Measurements from ENCODE around the gene KRTAP5-5.
"Not testable (repeated sequence)": the region's sequence is repeated elsewhere in the genome, so short reads cannot be mapped to it uniquely, and the experiment has no call there.

Gene KRTAP5-5

GRCh38 chr11:1643146-1643690, 13.6 kb downstream of the KRTAP5-5 start:
- no peak for DNase-seq

- no peak for DNase-seq
These were observed 15.2 kb downstream of the KRTAP5-5 start for GRCh38 chr11:1644601-1645356.

- DNase-seq: no peak
These were observed 15.8 kb downstream of the KRTAP5-5 start for GRCh38 chr11:1645357-1645821.

- DNase-seq: not testable (repeated sequence)
These were observed 17.0 kb downstream of the KRTAP5-5 start for GRCh38 chr11:1646540-1646939.

GRCh38 chr11:1647901-1648652, 18.5 kb downstream of the KRTAP5-5 start:
- no peak for DNase-seq

GRCh38 chr11:1648653-1649420, 19.3 kb downstream of the KRTAP5-5 start:
- no peak for DNase-seq

- peak; percentile 37 for DNase-seq
These were observed 20.7 kb downstream of the KRTAP5-5 start for GRCh38 chr11:1650034-1650917.

GRCh38 chr11:1650918-1651262, 21.3 kb downstream of the KRTAP5-5 start:
- DNase-seq: no peak

- no peak for DNase-seq
These were observed 21.9 kb downstream of the KRTAP5-5 start for GRCh38 chr11:1651411-1651980.

- DNase-seq: no peak
These were observed 22.5 kb downstream of the KRTAP5-5 start for GRCh38 chr11:1652026-1652425.

GRCh38 chr11:1652442-1652770, 22.8 kb downstream of the KRTAP5-5 start:
- no peak for DNase-seq

- DNase-seq: peak; percentile 78
These were observed 23.4 kb downstream of the KRTAP5-5 start for GRCh38 chr11:1652771-1653540.

- no peak for DNase-seq
These were observed 24.2 kb downstream of the KRTAP5-5 start for GRCh38 chr11:1653541-1654387.

- no peak for DNase-seq
These were observed 25.0 kb downstream of the KRTAP5-5 start for GRCh38 chr11:1654388-1655167.

GRCh38 chr11:1655168-1656060, 25.8 kb downstream of the KRTAP5-5 start:
- no peak for DNase-seq

GRCh38 chr11:1656061-1656441, 26.5 kb downstream of the KRTAP5-5 start:
- DNase-seq: no peak

GRCh38 chr11:1656670-1657069, 27.1 kb downstream of the KRTAP5-5 start:
- DNase-seq: no peak

GRCh38 chr11:1659506-1659905, 29.9 kb downstream of the KRTAP5-5 start:
- DNase-seq: no peak
